Nephron progenitor cell (in vitro differentiated cells): ENCODE results near the gene TMEM35A.
A peak's percentile ranks its signal among the peaks of the same experiment; 100 is the strongest.
"Not testable (repeated sequence)": the region's sequence is repeated elsewhere in the genome, so short reads cannot be mapped to it uniquely, and the experiment has no call there.

Source experiments
- DNase-seq: peaks from one replicate; pipeline ENCODE4 v3.0.0; 2021
- H3K27ac Mint-ChIP-seq: 2 replicates; pipeline ENCODE4 v1.8.0; 2021; ENCODE audit warnings: mild to moderate bottlenecking, moderate library complexity, mixed read lengths
- H3K27me3 Mint-ChIP-seq: 2 replicates; pipeline ENCODE4 v1.8.0; 2021; ENCODE audit warnings: mild to moderate bottlenecking, low read depth, mixed read lengths; ENCODE audit not compliant: poor library complexity
- H3K36me3 Mint-ChIP-seq: 2 replicates; pipeline ENCODE4 v1.8.0; 2021; ENCODE audit warnings: low read depth, mixed read lengths
- H3K4me1 Mint-ChIP-seq: 2 replicates; pipeline ENCODE4 v1.8.0; 2021; ENCODE audit warnings: mixed read lengths
- H3K4me3 Mint-ChIP-seq: 2 replicates; pipeline ENCODE4 v1.8.0; 2021; ENCODE audit warnings: mild to moderate bottlenecking, moderate library complexity, mixed read lengths
- H3K9me3 Mint-ChIP-seq: 2 replicates; pipeline ENCODE4 v1.8.0; 2021; ENCODE audit warnings: mild to moderate bottlenecking, moderate library complexity, mixed read lengths
- CTCF ChIP-seq: fragments of 200-600 bp; sonication (generic); IDR thresholded peaks from 2 replicates; pipeline ENCODE4 v1.5.0; 2021; ENCODE audit warnings: antibody characterized with exemption

The TMEM35A gene

GRCh38 chrX:101051549-101052302 is 27.0 kb upstream of the TMEM35A start, which contains the start of gene TRMT2B:
Gene TRMT2B (minus strand): TSS chrX:101052111. CDS start chrX:101042289, 9,822 bp downstream.
- Mint-ChIP-seq H3K9me3 (peaks cover 57% of the 10 kb centered on the region), H3K27me3 (peaks cover 3% of the 10 kb centered on the region), H3K4me1 (no peaks in the 10 kb centered on the region), H3K36me3 (peaks cover 7% of the 10 kb centered on the region), H3K27ac (peak within 1 kb of the TSS; percentile 45), H3K4me3 (peak within 1 kb of the TSS; percentile 86)
- DNase-seq: peak; percentile 66
- no peak for TF ChIP-seq CTCF

DNA sequence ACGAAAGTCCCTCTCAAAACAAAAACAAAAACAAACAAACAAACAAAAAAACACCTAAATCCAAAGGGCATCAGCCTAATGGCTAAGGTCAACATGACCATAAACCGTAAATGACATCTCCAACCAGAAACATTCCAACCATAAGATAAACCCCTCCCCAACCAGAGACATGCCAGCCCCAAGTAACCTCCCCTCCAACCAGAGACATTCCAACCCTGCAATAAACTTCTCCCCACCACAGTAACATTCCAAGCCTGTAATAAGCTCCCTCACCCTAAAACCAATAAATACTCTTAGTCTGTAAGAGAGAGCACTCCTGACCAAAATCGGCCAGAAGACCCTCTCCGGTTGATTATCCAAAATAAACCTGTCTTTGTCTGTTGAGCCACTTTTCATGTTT is 22.1 kb upstream of the TMEM35A start:
- not testable (repeated sequence) for H3K27me3 Mint-ChIP-seq, H3K4me1 Mint-ChIP-seq, H3K36me3 Mint-ChIP-seq, H3K27ac Mint-ChIP-seq, H3K4me3 Mint-ChIP-seq, DNase-seq
- peaks cover 57% of the 10 kb centered on the region for H3K9me3 Mint-ChIP-seq

- no peaks in the 10 kb centered on the region for H3K27me3 Mint-ChIP-seq
- H3K27ac Mint-ChIP-seq: no peak overlapping the region
- no peaks in the 10 kb centered on the region for H3K36me3 Mint-ChIP-seq
- DNase-seq: no peak
- TF ChIP-seq CTCF: no peak
- peaks cover 55% of the 10 kb centered on the region for H3K9me3 Mint-ChIP-seq
- no peak overlapping the region for H3K4me3 Mint-ChIP-seq
- no peaks in the 10 kb centered on the region for H3K4me1 Mint-ChIP-seq
Observed at GRCh38 chrX:101057093-101057714, 21.5 kb upstream of the TMEM35A start.

DNA sequence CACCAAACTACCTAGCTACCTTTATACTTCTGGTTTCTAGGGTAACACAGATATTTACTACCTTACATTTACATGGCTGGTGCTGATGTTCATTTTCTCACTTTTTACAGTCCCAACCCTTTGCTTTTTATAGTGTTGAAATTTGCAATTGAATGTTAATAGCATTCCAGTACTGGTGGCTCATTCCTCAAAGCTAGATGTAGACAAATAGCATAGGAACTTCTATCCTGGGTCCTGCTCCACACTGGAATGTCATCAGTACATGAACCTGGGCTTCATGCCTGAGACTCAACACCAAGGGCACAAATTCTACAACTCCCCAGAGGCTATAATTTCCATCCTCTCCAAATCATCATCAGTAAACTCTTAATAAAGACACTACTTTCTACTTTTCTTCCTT is 16.5 kb upstream of the TMEM35A start:
- Mint-ChIP-seq H3K27ac (no peak overlapping the region), H3K9me3 (peaks cover 56% of the 10 kb centered on the region)

GRCh38 chrX:101071582-101071981 is 7.1 kb upstream of the TMEM35A start:
- Mint-ChIP-seq H3K4me1 (no peaks in the 10 kb centered on the region), H3K36me3 (no peaks in the 10 kb centered on the region), H3K27me3 (no peaks in the 10 kb centered on the region), H3K9me3 (peaks cover 53% of the 10 kb centered on the region), H3K4me3 (no peak overlapping the region), H3K27ac (no peak overlapping the region)
- DNase-seq: no peak
- TF ChIP-seq CTCF: no peak

More for the DNA sequence above, 16.5 kb upstream of the TMEM35A start:
- no peak overlapping the region for H3K4me3 Mint-ChIP-seq
- no peaks in the 10 kb centered on the region for H3K4me1 Mint-ChIP-seq
- DNase-seq: no peak
- no peaks in the 10 kb centered on the region for H3K36me3 Mint-ChIP-seq
- H3K27me3 Mint-ChIP-seq: no peaks in the 10 kb centered on the region
- TF ChIP-seq CTCF: no peak

GRCh38 chrX:101079736-101080270 is 1.1 kb downstream of the TMEM35A start:
- Mint-ChIP-seq H3K4me3 (peak overlapping the region; percentile 89), H3K4me1 (peaks cover 24% of the 10 kb centered on the region), H3K27ac (peak overlapping the region; percentile 48), H3K27me3 (peaks cover 18% of the 10 kb centered on the region), H3K36me3 (no peaks in the 10 kb centered on the region), H3K9me3 (peaks cover 37% of the 10 kb centered on the region)
- peak; percentile 5 for DNase-seq
- no peak for TF ChIP-seq CTCF
